OCI-LY3 (cell line): Measurements from ENCODE around the gene OR2Y1.
"Not testable (repeated sequence)": the region's sequence is repeated elsewhere in the genome, so short reads cannot be mapped to it uniquely, and the experiment has no call there.

ENCODE experiments used
- CTCF ChIP-seq: fragments of 200-600, 300-600 bp; sonication (generic); IDR thresholded peaks from 2 replicates; pipeline ENCODE4 v1.5.1; 2014; ENCODE audit warnings: antibody characterized with exemption, low read length, low read depth
- EZH2phosphoT487 ChIP-seq: fragments of 200-600 bp; shearing (Covaris generic); IDR thresholded peaks from 2 replicates; pipeline ENCODE4 v1.6.1; 2018; ENCODE audit warnings: antibody characterized with exemption, mixed run types, low read depth

GRCh38 chr5:180788651-180789410 is 49.0 kb upstream of the OR2Y1 start:
- TF ChIP-seq CTCF, EZH2phosphoT487: not testable (repeated sequence)
